ENCODE measurements around the gene PLOD2.

PLOD2 gene

DNA sequence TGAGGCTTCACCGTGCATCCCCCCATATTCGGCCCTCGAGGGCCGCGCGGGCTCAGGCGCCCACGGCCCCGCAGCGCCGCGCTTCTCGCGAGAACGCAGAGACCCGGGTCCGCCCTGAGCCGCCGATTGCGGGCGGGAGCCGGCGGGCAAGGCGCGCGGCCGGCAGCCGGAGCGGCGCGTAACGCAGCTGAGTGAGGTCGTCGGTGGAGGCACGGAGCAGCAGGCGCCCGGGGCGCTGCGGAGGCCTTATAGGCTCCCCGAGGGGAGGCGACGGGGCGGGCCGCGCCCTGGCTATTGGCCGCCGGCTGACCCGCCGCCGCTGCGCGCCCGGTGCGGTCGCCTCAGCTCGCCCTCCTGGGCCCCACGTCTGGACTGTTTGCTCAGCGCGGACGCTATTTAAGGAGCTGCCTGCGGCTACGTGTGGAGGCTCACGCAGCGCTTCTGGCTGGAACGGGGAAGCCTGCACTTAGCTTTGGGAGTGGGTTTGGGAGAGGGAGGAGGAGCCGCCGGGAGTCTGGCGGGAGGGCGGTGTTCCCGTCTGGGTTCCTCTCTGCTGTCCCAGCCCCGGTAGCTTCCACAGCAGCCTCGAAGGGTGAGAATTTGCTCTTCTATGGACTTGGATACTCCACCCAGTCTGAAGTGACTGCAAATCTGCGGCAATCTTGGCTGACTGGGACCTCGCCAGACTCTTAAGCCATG is at the start of gene PLOD2:
PLOD2 (minus strand) TSS at position 221 of the 699 bp plus-strand sequence; CDS start at position 26, 195 bp downstream.
- no peak for DNase-seq

- DNase-seq: no peak
Observed at GRCh38 chr3:146209371-146209770, 48.4 kb upstream of the PLOD2 start.

- DNase-seq: no peak
Observed at GRCh38 chr3:146203776-146204175, 42.8 kb upstream of the PLOD2 start.

- no peak for DNase-seq
Observed at GRCh38 chr3:146200461-146201220, 39.7 kb upstream of the PLOD2 start.

DNA sequence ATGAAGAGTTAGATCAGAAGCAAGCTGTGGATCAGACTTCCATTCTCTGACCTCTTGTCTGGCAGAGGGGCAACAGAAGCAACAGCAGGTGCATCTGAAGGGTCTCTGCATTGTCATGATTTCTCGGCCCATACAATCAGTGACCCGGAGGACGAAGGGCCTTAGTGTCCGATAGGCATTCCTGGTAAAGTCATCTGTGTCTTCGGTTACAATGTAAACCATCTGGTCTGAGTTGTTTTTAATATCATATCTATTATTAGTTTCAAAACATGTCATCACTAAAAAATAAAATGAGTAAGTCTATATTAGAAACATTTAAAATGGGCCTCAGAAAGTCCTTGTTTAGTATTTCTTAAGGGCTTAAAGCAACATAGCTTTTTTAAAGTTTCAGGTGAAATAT is 38.8 kb upstream of the PLOD2 start:
- no peak for DNase-seq

- no peak for DNase-seq
Observed at GRCh38 chr3:146196789-146197188, 35.8 kb upstream of the PLOD2 start.

DNA sequence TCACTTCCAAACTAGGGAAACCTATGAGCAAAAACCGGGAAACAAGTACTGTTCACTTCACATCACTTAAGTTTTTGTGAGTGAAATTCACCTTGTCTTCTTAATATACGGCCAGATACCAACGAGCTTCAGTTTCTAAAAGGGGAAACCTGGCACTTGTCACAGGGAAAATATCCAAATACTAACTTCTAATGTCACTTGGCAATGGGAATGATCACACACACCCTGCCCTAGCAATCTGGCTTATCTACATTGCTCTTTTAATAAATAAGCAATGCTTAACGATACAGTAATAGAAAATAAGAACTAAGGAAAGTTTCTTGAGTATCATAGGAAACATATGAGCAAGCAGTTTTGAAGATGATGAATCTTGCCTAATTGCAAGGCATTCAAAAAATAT is 34.6 kb upstream of the PLOD2 start:
- no peak for DNase-seq

GRCh38 chr3:146195030-146195429 is 34.0 kb upstream of the PLOD2 start:
- no peak for DNase-seq

GRCh38 chr3:146191051-146191450 is 30.1 kb upstream of the PLOD2 start:
- no peak for DNase-seq

DNA sequence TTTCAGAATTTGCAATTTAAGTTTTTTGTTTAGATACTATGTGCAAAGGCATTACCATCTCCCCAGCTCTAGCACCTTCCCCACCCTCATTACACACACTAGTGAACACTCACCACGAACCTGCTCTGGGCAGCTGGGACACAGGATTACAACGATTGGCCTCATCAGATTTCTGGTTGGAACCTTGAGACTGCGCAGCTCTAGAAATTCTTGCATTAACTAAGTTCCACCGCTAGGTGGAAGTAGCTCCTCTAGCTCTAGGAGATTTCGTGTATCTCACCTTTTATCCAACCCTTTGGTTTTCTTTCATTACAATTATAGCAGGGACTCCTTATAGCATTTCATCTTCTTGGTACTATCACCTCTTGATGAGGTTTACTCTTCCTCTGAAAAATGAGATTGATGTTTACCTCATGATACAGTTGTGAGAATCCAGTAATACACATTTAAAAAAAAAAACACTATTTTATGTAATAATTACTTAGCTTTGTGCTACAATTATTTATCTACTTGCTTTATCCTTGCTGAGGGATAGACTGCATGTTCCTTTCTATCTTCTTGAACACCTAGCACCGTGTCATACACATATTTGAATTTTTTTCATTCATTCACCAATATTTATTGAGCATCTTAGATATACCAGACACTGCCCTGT is 28.7 kb upstream of the PLOD2 start:
- DNase-seq: peak in 1 of 2 donors; percentile 23

GRCh38 chr3:146187334-146187950 is 26.5 kb upstream of the PLOD2 start:
- DNase-seq: no peak

GRCh38 chr3:146184241-146185015 is 23.4 kb upstream of the PLOD2 start:
- no peak for DNase-seq

- DNase-seq: no peak
Observed at GRCh38 chr3:146181216-146181615, 20.2 kb upstream of the PLOD2 start.

DNA sequence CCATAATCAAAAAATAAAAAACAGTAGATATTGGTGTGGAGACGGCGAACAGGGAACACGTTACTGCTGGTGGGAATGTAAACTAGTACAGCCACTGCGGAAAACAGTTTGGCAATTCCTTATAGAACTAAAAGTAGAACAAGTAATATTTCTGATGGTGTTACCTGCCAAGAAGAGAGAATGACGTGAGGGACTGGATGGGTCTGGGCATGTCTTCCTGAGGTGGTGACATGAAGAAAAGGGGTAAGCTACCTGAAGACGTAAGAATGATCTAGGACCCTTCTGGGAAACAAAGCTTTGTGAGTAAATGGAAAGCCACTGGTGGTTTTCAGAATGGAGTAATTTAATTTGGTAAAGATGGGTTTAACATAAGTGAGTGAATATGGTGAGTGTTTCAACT is 19.4 kb upstream of the PLOD2 start:
- DNase-seq: no peak

DNA sequence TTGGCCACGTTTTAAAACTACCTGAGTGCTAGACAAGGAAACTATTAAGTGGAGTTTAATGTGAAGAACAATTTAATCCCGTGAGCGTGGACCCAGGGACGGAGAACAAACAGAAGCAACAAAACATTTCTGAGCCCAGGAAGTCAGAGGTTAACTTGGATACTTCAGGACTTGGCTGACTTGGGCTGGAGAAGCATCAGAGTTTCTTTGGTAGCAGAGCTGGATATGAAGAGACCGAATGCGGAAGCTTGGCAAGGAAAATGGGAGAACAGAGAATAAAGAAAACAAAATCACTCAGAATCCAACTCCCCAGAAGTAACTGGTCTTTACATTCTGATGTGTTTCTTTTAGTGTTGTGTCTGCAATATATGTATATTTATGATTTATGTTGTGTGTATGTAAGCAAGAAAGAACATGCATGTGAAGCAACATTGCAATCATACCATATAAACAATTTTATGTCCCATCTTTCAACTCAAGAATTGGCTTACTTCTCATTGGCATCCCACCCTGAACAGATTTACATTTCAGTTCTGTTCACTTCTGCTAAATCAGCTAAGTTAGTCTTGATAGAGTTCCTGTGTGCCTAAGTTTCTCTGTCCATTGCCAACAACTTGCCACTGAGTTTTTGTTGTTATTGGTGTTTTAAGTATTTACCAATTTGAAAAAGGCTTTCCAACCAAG is 17.2 kb upstream of the PLOD2 start:
- no peak for DNase-seq

GRCh38 chr3:146177519-146177918 is 16.5 kb upstream of the PLOD2 start:
- no peak for DNase-seq

DNA sequence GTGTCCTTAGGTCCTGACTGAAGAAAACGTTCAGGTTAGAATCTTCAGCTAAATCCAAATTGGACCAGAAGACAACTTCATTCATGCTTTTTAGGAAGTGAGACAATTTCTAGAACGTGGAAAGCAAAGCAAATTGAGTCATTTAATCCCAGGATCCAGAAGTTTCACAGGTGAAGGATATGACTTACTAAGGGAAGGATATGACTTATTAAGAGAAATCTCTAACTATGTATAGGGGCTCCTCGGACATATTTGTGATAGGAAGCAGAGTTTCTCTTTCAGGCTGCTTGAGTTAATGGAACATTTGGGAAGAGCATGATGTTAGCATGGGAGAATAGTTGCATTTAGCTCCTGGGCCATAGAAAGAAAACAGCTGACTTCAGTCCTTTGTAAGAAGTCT is 16.1 kb upstream of the PLOD2 start:
- no peak for DNase-seq

DNA sequence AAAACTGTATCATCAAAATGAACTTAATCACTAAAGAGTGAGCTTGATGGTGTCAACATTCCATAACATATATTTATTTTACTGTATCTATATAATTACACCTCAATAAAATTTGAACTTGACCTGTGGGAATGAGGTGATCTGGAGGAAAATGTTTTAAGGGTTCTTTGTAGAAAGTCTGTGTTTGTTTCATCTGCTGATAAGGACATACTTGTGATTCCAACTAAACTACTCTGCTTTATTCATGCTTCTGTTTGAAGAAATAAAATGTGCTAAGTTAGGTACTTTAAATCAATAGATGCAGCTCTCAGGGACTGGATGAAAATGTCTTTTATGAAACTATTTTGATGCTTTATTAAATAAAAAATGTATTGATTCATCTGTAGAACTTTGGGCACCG is 11.6 kb upstream of the PLOD2 start:
- DNase-seq: no peak

GRCh38 chr3:146170591-146170990 is 9.6 kb upstream of the PLOD2 start:
- no peak for DNase-seq

GRCh38 chr3:146169891-146170290 is 8.9 kb upstream of the PLOD2 start:
- DNase-seq: no peak

DNA sequence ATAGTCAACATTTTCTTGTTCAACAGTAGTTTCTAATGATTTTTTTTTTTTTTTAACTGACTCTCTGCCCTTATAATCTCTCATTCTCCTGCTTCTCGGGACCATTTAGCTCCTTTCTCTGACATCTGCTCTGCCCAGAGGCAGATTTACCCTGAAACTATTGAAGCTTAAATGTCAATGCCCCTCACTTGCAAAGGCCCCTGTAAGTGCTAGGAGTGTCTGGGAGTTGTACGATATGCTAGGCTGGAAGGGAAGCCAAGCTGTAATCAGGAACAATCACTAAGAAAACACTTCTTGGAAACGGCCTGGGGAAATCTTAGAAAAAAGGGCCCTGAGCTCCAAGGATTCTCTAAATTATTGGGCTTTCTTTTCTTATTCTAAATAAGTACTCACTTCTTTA is 5.8 kb upstream of the PLOD2 start:
- DNase-seq: no peak

DNA sequence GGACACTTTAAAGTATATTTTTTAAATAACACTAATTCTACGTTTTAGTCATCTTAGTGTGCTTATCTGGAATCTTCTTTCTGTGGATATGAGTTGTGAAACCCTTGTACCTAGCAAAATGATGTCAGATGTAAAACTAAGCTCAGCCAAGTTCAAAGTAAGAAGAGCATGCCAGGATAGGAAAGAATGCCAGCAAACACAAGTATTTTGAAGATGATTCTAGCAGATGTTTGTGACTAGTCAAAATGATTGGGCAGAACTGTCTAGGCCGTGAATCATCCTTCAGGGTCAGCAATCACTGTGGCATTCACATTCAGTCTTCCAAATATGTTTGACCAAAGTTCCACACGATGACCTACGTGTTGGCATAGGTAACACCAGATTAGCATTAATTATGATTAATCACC is 5.4 kb upstream of the PLOD2 start:
- DNase-seq: no peak

Data from CD4-positive, alpha-beta T cell treated with Interleukin-4 for 1 hour (primary cell).